Measurements from ENCODE around the gene KCNG2.

KCNG2 gene

GRCh38 chr18:79789091-79789891 is 8.4 kb upstream of the KCNG2 start:
- no peak for TF ChIP-seq ZNF211 (tag by site-specific recombination; IDR thresholded peaks at IDR 0.05; ENCODE audit: low read depth)
- peak; percentile 24 for TF ChIP-seq ZBTB26 (tag by site-specific recombination; optimal IDR thresholded peaks at IDR 0.05)
- no peak for TF ChIP-seq ZNF404 (tag by site-specific recombination; IDR thresholded peaks at IDR 0.05)
- TF ChIP-seq ZNF521 (tag by site-specific recombination; IDR thresholded peaks at IDR 0.05): no peak
- no peak for TF ChIP-seq MYNN (tag by site-specific recombination; IDR thresholded peaks at IDR 0.05; ENCODE audit: borderline replicate concordance)
- TF ChIP-seq ZNF701 (tag by site-specific recombination; IDR thresholded peaks at IDR 0.05): no peak
- no peak for TF ChIP-seq ZNF747 (tag by site-specific recombination; IDR thresholded peaks at IDR 0.05)
- TF ChIP-seq ZSCAN16 (tag by site-specific recombination; IDR thresholded peaks at IDR 0.05): no peak
- TF ChIP-seq ZNF660 (tag by site-specific recombination; IDR thresholded peaks at IDR 0.05): no peak
- no peak for TF ChIP-seq ZNF157 (tag by site-specific recombination; IDR thresholded peaks at IDR 0.05)
- TF ChIP-seq CTCF (tag by site-specific recombination; IDR thresholded peaks at IDR 0.05): 0 out of 2 replicates have a peak, but pooled peaks have one; percentile 15
- POLR2A ChIA-PET: no interaction called here
- Histone ChIP-seq H3K36me3 (ENCODE audit: control insufficient read depth in 2 of 2, insufficient read depth in 1 of 2, low read length in 2 of 2) (no peaks in the 10 kb centered on the region), H3K4me1 (ENCODE audit: control insufficient read depth, insufficient read depth, low read length) (no peaks in the 10 kb centered on the region), H3K4me3 (ENCODE audit: low read depth, low read length) (no peak overlapping the region), H3K27ac (ENCODE audit: extremely low read depth, low read depth, low read length) (no peak overlapping the region), H3K9me3 (ENCODE audit: control insufficient read depth, insufficient read depth, low read depth, low read length) (no peaks in the 10 kb centered on the region)
- CTCF ChIA-PET: no interaction called here

GRCh38 chr18:79789901-79790890 is 7.5 kb upstream of the KCNG2 start:
- H3K4me3 ChIP-seq (ENCODE audit: low read depth, low read length): no peak overlapping the region
- POLR2A ChIA-PET: no interaction called here
- no peaks in the 10 kb centered on the region for H3K9me3 ChIP-seq (ENCODE audit: control insufficient read depth, insufficient read depth, low read depth, low read length)
- no peaks in the 10 kb centered on the region for H3K36me3 ChIP-seq (ENCODE audit: control insufficient read depth in 2 of 2, insufficient read depth in 1 of 2, low read length in 2 of 2)
- CTCF ChIA-PET: no interaction called here
- no peak overlapping the region for H3K27ac ChIP-seq (ENCODE audit: extremely low read depth, low read depth, low read length)
- no peaks in the 10 kb centered on the region for H3K4me1 ChIP-seq (ENCODE audit: control insufficient read depth, insufficient read depth, low read length)
- no peak for TF ChIP-seq MEIS1 (CRISPR knock-in tag; IDR thresholded peaks at IDR 0.05; ENCODE audit: borderline replicate concordance)
- no peak for TF ChIP-seq ZNF18 (tag by site-specific recombination; IDR thresholded peaks at IDR 0.05)
- TF ChIP-seq ZSCAN5A (tag by site-specific recombination; IDR thresholded peaks at IDR 0.05): no peak
